ENCODE results near the gene GALE.
"Not testable (repeated sequence)": the region's sequence is repeated elsewhere in the genome, so short reads cannot be mapped to it uniquely, and the experiment has no call there.

GALE gene

DNA sequence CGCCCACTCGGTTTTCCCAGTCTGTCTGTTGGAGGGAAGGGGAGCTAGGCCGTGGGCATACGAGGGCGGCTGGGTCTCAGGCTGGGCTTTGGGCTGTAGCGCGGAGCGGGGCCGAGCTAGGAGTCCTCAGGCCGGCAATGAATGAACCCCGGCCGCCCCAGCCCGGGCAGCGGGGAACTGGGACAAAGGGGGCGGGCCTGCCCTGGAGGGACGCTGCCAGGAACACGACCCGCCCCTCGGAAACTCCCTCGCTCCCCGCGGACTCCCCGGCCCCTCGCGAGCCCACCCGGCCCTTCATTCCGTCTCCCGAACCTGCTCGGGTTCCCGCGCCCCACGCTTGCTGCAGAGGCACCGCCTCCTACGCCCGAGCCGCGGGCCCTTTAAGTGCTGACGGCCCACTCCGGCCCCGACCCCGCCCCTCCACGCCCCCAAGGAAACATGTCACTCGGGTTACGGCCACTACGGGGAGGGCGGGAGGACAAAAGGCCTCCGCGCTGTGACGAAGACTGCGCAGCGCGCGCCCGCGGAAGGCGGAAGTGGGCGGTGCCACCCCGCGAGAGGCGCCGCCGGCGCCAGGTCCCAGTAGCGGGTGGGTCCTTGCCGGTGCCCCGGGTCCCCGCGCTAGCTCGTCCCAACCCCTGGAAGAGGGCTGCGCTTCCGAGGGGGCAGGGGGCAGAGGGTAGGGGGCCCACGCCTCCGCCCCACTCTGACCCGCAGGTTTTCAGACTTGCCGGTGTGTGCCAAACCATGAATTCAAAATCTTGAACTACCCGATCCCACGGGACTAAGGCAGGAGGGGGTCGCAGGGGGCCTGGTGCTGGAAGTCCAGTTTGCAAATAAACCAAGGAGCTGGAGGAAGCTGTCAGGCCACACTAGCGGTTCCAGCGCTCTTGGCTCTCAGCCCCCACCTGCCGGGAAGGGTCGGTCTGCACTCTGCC, at the start of gene GALE:
TSS of gene GALE (minus strand) at position 355 of the 938 bp plus-strand sequence. CDS start 1,747 bp downstream, outside the sequence.
- peak; percentile 96 to 99 for DNase-seq (ENCODE audit: low read depth in 2 of 2)

DNA sequence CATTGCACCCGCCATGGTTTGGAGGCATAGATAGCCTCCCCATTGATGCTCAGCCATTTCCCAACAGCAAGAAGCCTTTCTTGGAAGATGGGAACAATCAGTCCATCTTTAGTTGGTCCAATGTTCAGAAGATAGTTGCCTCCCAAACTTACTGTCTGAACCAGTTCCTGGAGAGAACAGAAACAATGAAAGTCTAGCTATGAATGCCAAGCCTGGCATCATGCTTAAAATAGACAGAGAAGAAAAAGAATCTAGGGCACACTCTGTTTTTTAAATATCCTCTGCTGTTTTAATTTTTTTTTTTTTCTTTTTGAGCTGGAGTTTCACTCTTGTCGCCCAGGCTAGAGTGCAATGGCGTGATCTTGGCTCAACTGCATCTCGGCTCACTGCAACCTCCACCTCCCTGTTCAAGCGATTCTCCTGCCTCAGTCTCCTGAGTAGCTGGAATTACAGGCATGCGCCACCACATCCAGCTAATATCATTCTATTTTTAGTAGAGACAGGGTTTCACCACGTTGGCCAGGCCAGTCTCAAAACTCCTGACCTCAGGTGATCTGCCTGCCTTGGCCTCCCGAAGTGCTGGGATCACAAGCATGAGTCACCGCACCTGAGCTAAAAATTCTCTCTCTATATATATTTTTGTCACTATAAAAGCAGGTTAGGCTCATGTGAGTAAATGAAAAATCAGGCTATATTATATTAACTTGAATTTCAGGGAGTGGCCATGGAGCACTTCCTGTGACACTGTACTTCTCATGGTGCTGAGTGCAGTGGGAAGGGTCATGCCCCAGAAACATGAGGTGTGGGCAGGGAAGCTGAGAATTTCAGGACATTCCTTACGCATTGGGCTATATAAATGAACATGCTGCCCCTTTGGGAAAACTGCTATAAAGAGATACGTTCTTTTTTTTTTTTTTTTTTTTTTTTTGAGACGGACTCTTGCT, 48.4 kb upstream of the GALE start:
- DNase-seq (ENCODE audit: low read depth in 2 of 2): no peak

DNA sequence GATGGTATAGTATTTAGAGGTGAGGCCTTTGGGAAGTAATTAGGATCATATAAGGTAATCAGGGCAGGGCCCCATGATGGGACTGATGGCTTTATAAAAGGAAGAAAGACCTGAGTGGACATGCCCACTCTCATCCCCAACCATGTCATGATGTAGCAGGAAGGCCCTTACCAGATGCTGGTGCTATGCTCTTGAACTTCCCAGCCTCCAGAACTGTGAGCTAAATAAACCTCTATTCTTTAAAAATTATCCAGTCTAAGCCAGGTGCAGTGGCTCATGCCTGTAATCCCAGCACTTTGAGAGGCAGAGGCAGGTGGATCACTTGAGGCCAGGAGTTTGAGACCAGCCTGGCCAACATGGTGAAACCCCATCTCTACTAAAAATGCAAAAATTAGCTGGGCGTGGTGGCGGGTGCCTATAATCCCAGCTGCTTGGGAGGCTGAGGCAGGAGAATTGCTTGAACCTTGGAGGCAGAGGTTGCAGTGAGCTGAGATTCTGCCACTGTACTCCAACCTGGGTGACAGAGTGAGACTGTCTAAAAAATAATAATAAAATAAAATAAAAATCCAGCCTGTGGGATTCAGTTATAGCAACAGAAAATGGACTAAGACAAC, 47.0 kb upstream of the GALE start:
- DNase-seq (ENCODE audit: low read depth in 2 of 2): not testable (repeated sequence)

DNA sequence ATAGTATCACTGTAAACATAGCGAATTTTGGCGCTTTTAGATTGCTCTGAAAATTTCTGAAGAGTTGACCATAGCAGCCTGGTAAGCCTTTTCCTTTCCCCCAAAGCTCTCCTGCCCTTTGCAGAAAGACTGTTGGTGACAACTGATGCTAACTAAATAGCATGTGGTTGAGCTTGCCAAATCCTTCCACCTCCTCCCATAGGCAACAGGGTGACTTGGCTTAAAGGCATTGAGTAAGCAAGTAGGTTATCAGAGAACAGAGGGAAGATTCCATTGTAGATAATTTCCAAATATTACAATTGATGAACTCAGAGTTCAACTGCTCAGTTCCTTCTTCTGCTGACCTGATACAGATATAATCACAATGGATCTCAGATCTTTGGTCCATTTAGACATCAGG, 44.6 kb upstream of the GALE start:
- DNase-seq (ENCODE audit: low read depth in 2 of 2): no peak

DNA sequence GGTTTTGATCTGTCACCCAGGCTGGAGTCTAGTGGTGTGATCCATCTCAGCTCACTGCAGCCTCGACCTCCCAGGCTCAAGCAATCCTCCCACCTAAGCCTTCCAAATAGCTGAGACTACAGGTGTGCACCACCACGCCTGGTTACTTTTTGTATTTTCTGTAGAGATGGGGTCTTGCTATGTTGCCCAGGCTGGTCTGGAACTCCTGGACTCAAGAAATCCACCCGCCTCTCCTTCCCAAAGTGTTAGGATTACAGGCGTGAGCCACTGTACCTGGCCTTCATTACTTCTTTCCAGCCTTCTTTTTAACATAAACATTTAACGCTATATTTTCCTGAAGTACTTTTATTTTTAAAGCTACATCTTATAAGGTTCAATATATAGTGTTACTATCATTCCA, 43.1 kb upstream of the GALE start:
- no peak for DNase-seq (ENCODE audit: low read depth in 2 of 2)

DNA sequence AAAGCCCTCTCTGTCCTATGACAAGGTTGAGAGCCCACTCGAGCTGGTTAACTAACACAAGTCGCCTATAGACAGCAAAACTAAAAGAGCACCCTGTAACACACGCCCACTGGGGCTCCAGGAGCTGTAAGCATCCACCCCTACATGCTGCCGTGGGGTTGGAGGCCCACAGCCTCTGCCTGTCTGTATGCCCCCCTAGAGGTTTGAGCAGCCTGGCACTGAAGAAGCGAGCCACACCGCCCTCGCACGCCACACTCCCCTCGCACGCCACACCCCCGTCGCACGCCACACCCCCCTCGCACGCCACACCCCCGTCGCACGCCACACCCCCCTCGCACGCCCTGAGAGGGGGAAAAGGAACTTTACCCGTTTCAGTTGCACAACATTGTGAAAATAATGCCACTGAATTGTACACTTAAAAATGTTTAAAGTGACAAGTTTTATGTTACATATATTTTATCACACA, 37.9 kb upstream of the GALE start:
- DNase-seq (ENCODE audit: low read depth in 2 of 2): peak; percentile 58 to 65

DNA sequence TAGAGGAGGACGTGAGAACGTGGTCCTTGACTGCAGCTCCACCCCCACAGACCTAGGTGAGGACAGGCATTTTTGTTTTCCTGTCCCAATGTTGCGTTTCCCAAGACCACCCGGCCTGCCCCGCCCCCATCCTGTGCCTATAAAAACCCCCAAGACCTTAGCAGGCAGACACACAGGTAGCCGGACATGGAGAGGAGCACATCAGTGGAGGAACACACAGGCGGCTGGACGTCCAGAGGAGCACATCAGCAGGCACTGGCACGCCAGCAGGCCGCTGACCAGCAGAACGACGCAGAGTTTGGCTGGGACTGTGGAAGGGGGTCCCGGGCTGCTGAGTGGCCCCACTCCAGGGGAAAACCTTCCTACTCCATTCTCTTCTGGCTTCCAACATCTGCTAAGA, 37.4 kb upstream of the GALE start:
- no peak for DNase-seq (ENCODE audit: low read depth in 2 of 2)

DNA sequence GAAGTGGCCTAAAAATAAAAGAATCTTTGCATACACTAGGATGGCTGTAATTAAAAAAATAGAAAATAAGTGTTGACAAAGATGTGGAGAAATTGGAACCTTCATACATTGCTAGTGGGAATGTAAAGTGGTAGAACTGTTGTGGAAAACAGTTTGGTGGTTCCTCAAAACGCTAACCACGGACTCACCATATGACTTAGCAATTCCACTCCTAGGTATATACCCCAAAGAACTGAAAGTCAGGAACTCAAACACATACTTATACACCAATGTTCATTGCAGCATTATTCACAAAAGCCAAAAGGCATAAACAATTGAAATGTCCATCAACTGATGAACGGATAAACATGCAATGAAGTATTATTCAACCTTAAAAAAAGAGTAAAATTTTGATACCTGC, 35.5 kb upstream of the GALE start:
- no peak for DNase-seq (ENCODE audit: low read depth in 2 of 2)

DNA sequence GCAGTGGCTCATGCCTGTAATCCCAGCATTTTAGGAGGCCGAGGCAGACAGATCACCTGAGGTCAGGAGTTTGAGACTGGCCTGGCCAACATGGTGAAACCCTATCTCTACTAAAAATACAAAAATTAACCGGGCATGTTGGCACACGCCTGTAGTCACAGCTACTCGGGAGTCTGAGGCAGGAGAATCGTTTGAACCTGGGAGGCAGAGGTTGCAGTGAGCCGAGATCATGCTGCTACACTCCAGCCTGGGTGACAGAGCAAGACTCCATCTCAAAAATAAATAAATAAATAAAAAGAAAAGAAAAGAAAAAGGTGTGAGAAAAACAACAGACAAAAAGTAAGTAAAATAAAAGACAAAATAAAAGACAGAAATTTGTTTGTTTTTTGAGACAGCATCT, 33.6 kb upstream of the GALE start:
- not testable (repeated sequence) for DNase-seq (ENCODE audit: low read depth in 2 of 2)

DNA sequence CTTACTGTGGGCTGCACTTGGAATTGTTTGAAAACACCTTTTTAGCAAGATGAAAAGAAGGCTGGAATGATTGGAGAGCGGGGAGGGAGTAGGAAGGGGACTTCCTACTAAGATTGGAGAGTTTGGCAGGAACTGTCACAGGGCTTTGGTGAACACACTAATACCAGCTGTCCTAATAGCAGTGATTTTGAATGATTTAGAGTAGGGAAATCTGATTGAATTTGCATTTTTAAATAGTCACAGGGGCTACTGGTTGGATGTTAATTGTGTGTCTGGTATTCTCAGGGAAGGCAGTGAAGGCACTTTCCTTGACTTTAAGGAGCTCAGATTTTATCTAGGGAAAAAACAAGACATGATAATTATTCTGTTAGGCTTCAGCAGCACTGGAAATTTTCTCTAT, 27.2 kb upstream of the GALE start:
- no peak for DNase-seq (ENCODE audit: low read depth in 2 of 2)

DNA sequence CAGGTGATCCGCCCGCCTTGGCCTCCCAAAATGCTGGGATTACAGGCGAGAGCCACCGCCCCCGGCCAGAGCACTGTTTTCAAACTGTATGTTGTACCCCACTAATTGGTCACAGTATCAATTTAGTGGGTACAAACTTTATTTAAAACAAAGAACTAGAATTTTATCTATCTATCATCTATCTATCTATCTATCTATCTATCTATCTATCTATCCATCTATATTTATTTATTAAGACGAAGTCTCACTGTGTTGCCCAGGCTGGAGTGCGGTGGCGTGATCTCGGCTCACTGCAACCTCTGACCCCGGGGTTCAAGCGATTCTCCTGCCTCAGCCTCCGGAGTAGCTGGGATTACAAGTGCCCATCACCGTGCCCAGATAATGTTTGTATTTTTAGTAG, 26.0 kb upstream of the GALE start:
- DNase-seq (ENCODE audit: low read depth in 2 of 2): not testable (repeated sequence)

DNA sequence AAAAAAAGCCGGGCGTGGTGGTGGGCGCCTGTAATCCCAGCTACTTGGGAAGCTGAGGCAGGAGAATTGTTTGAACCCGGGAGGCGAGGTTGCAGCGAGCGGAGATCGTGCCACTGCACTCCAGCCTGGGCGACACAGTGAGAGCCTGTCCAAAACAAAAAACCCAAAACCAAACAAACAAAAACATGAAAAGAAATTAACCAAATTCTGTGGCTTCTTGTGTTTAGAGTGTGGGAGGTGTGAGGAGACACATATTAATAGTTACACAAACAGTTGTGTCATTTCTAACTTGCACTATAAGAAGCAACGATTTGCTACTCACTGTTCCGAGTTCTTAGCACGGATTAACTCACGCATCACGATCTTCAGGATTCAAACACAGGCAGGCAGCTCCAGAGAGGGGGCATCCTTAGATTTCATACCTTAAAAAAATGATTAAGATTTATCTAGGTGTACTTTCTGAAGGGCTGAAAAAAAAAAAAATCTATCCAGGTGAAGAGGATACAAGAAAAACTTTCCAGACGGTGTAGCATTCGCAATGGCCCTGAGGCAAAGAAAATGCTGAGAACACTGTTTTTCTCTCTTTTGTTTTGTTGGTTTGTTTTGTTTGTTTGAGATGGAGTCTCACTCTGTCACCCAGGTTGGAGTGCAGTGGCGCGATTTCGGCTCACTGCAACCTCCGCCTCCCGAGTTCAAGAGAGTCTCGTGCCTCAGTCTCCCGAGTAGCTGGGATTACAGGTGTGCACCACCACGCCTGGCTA, 25.4 kb upstream of the GALE start:
- no peak for DNase-seq (ENCODE audit: low read depth in 2 of 2)

DNA sequence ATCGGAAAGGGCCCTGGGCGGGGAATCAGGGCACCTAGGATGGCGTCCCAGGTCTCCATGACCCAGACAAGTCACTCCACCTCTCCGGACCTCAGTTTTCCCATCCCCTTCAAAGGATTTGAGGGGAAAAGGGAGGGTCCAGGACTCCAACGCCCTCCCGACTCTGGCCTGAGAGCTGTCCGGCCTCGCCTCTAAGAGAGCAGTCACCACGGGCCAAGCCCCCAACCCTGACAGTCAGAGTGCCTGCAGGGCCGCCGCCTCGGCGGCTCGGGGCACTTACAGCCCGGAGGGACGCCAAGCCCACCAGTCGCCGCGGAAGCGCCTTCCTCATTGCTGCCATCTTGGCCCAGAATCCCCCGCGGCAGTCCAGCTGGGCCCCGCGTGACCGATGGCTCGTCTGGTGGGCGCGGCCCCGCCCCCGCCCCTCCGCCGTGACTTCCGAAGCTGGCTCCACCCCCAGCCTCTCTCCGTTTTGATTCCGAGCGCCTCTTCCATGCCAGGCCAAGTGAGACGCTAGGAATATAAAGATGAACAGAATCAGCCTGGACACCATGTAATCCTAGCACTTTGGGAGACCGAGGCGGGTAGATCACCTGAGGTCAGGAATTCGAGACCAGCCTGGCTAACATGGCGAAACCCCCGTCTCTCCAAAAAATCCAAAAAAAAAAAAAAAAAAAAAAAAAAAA, 24.7 kb upstream of the GALE start, which contains the start of gene HMGCL:
TSS of gene HMGCL (minus strand) at position 354 of the 686 bp plus-strand sequence. CDS start at position 340, 14 bp downstream.
- peak; percentile 82 to 89 for DNase-seq (ENCODE audit: low read depth in 2 of 2)

DNA sequence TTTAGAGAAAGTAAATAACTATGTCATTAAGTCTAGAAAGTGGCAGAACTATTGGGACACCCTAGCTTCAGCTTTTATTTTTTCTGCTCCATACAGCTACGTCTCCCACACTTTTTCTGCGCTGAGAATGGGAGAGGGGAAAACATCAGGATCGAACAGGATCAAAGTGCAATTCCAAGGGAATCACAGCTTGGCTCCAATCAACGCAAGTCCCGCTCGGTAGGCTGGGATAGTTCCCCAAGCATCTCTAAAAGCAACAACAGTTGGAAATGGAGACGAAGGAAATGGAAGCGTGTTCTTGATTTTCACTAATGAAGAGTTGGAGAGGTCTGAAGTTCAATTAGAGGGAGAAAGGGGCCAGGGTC, 24.1 kb upstream of the GALE start:
- DNase-seq (ENCODE audit: low read depth in 2 of 2): no peak

DNA sequence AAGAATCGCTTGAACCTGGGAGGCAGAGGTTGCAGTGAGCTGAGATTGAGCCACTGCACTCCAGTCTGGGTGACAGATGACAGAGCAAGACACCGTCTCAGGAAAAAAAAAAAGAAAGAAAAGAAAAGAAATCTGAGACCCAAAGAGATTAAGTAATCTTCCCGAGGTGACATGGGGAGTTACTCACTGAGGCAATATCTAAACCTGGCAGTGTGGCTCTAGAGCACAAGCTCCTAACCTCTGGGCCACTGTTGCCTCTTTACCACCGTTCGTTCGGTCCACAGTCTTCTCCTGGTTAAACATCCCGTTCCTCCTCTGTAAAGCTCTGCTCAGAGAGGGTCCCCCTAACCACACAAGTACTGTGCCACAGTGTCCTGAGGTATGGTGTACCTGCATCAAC, 23.2 kb upstream of the GALE start:
- DNase-seq (ENCODE audit: low read depth in 2 of 2): no peak

DNA sequence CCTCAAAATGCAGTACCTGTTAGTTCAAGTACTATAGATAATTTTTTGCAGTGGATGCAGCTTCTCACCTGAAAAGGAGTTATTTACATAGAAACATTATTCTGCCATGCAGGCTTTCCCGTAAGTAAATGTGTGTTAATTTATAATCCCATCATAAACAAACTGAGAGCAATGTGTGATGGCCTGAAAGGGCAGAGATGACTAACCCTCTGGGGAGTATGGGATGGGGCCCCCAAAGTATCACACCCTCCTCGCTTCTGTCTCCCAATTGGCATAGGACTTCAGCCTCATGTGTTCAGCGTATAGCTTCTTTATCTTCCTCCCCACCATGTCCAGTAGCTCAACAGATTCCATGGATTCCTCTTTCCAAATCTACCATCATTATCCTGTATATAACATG, 17.1 kb upstream of the GALE start:
- DNase-seq (ENCODE audit: low read depth in 2 of 2): no peak

DNA sequence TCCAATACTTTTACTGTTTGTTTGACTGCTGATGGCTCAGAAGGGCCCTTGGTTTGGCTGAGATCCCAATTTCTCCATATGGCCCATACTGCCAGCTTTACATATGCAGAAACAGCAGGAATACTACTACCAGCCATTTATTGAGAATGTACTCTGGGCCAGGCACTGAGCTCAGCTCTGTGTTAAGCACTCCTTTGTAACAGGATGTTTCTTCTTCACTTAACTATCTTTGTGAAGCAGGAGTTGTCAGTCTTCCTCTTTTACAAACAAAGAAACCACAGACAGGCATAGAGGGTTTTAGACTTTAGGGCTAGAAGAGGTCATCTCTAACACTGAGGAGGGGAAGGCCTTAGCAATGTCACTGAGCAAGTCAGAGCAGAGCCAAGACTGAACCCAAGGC, 16.4 kb upstream of the GALE start:
- DNase-seq (ENCODE audit: low read depth in 2 of 2): no peak

DNA sequence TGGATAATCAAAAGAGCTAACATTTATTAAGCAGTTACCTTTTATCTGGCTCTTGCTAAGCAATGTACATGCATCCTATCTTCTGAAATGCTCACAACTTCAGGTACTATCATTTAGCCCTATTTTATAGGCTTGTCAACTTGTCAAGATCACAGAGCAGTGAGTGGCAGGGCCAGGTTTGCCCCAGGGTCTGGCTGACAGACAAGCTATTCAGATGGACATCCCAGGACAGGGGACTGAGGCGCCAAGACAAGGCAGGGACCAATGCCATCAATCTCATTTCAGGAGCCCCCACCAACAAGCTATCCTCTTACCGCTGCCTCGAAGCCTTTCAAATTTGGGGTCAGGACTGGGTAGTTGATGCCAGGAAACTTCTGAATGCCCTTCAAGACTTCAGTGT, 15.8 kb upstream of the GALE start:
- no peak for DNase-seq (ENCODE audit: low read depth in 2 of 2)

DNA sequence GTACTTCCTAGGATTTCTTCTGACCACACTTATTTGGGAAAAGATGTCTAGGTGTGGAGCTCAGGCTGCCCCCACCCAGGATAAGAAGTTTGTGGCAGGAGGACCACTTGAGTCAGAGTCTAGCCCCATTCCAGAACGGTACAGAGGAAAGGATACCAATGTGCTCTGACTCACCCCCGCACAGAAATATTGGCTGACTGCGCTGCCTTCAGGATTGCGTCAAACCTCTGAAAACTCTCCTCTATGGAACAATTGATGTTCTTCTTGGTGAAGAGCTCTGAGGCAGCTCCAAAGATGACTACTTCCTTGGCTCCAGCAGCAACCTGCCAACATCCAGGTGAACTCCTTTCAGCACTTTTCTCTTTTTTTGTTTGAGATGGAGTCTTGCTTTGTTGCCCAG, 13.5 kb upstream of the GALE start:
- DNase-seq (ENCODE audit: low read depth in 2 of 2): no peak

DNA sequence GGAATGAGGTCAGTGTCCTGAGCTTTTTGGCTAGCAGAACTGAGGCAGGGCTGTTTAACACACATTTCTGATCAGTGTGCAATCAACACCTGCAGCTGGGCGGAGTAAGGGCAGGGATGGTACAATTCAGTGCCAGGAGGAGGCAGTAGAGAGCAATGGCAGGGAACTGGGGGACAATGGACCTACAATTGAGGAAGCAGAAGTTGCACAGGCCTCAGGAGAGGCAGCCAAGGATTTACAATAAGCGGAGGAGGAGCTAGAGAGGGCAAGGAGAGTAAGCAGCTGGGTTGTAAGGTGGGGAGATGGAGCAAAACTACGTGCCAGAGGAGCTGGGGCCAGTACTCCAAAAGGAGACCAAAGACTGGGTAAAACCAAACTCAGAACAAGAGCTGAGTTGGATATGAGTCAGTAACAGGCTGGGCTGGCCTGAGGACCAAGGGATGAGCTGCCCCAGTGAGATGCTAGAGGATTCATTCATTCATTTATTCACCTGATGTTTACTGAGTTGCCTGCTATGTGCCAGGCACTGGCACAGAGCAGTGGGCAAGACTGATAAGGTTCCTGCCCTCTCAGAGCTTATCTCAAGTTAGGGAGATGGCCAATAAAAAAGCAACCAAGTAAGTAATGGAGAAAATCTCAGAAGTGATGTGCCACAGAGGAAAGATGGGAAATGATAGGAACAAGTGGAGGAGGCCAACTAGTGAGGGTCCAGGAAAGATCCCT, 10.4 kb upstream of the GALE start:
- DNase-seq (ENCODE audit: low read depth in 2 of 2): peak in 1 of 2 donors; percentile 55

All from stimulated activated CD4-positive, alpha-beta T cell treated with anti-CD3 and anti-CD28 coated beads, Interleukin-4, amount 100 ng/mL, for 48 hours (primary cell).